Panc1 (cell line): Measurements from ENCODE around the gene SUMF1. TPM values are rescaled to one million over a fixed set of nuclear protein-coding genes. Genes with fewer than 3 reads are reported as not detected.

ENCODE experiments used
- ATAC-seq: fragments of 200-7000 bp; cut with Tn5 transposase; 2 replicates; pipeline ENCODE4 v1.9.1; 2020; ENCODE audit warnings: mild to moderate bottlenecking, moderate library complexity
- BruUV-seq: library from RNA; stranded (reverse); fragments of 400-500 nt; replicated peaks from 2 replicates; lab custom pipeline; 2021; lab: Mats Ljungman, UMichigan
- CTCF ChIA-PET: fragments of 300-600 bp; sonication (Branson Sonifier 250); formaldehyde crosslinking; loops from one replicate; lab custom pipeline; 2022; ENCODE audit warnings: antibody characterized with exemption; lab: Charles Lee
- POLR2A ChIA-PET: fragments of 300-600 bp; sonication (Branson Sonifier 250); formaldehyde crosslinking; loops from one replicate; lab custom pipeline; 2022; ENCODE audit warnings: antibody characterized with exemption; lab: Charles Lee
- DNase-seq: peaks from one replicate; pipeline ENCODE4 v3.0.0-alpha.2; 2010; ENCODE audit warnings: low read depth, low spot score
- H3K27ac ChIP-seq: 2 replicates; pipeline ENCODE4 v1.5.1; 2011; ENCODE audit warnings: mild to moderate bottlenecking, low read length, inconsistent platforms
- H3K27me3 ChIP-seq: fragments of 200-500 bp; sonication (Bioruptor generic); 2 replicates; pipeline ENCODE4 v1.6.0; 2014; ENCODE audit warnings: low read length, inconsistent platforms; ENCODE audit not compliant: control insufficient read depth, insufficient read depth
- H3K36me3 ChIP-seq: fragments of 200-500 bp; sonication (Bioruptor generic); 2 replicates; pipeline ENCODE4 v1.5.1; 2014; ENCODE audit warnings: inconsistent platforms, mild to moderate bottlenecking, low read length, moderate library complexity; ENCODE audit not compliant: control insufficient read depth, insufficient read depth
- H3K4me1 ChIP-seq: 2 replicates; pipeline ENCODE4 v1.5.1; 2011; ENCODE audit warnings: inconsistent platforms, mild to moderate bottlenecking, low read length, moderate library complexity; ENCODE audit not compliant: control insufficient read depth, insufficient read depth
- H3K4me3 ChIP-seq, 2 experiments: 2 replicates each; pipeline ENCODE4 v1.5.1; 2011 to 2012; ENCODE audit warnings: low read depth in 2 of 2, low read length in 2 of 2, mild to moderate bottlenecking in 2 of 2, inconsistent platforms in 1 of 2, moderate library complexity in 1 of 2
- H3K9me3 ChIP-seq: fragments of 200-500 bp; sonication (Bioruptor generic); 2 replicates; pipeline ENCODE4 v1.5.1; 2014; ENCODE audit warnings: low read depth, mild to moderate bottlenecking, inconsistent platforms, low read length, moderate library complexity; ENCODE audit not compliant: control insufficient read depth, insufficient read depth
- CTCF ChIP-seq: fragments of 450-650 bp; IDR thresholded peaks from 2 replicates; pipeline ENCODE4 v1.5.1; 2017; ENCODE audit warnings: mild to moderate bottlenecking
- POLR2AphosphoS5 ChIP-seq: IDR thresholded peaks from 2 replicates; pipeline ENCODE4 v1.6.1; 2012; ENCODE audit warnings: mild to moderate bottlenecking, low read depth, low read length, moderate library complexity
- REST ChIP-seq, 2 experiments: IDR thresholded peaks; 2 replicates each; pipeline ENCODE4 v1.6.1; 2011 to 2012; ENCODE audit warnings: low read depth in 2 of 2, control low read depth in 1 of 2, low read length in 1 of 2, mild to moderate bottlenecking in 1 of 2, moderate library complexity in 1 of 2; ENCODE audit not compliant: insufficient read depth in 1 of 2
- SIN3A ChIP-seq: IDR thresholded peaks from 2 replicates; pipeline ENCODE4 v1.6.1; 2012; ENCODE audit warnings: low read depth, mild to moderate bottlenecking, low read length, moderate library complexity, borderline replicate concordance; ENCODE audit not compliant: insufficient read depth
- TCF7L2 ChIP-seq: IDR thresholded peaks from 2 replicates; pipeline ENCODE4 v1.6.1; 2011; ENCODE audit warnings: mild to moderate bottlenecking, low read depth, low read length, inconsistent platforms
- in situ Hi-C: cut with HindIII; loops from 2 replicates; pipeline ENCODE4 v1.10.0; 2016; ENCODE audit warnings: low sequenced_read_pairs, low pct_unique_long_range_greater_than_20kb
- intact Hi-C: fragments of 100-400 bp; cut with micrococcal nuclease; formaldehyde crosslinking; loops from one replicate; pipeline ENCODE4 v1.10.0; 2022; ENCODE audit not compliant: unreplicated experiment
- total RNA-seq: library from RNA; stranded (reverse); gene quantifications from one replicate; pipeline ENCODE4 v1.2.1, GENCODE V29; 2021; ENCODE audit not compliant: unreplicated experiment

SUMF1 gene
- total RNA-seq, 1 experiment from 2014 or later, result 15.5 TPM

- intact Hi-C loops, result no loop called here
- in situ Hi-C loops, result no loop called here
- ATAC-seq (no peak), DNase-seq (no peak)
- H3K9me3 ChIP-seq, result no peaks in the 10 kb centered on the region
- no TSS peak for BruUV-seq
- H3K27ac ChIP-seq, result no peak overlapping the region
- TF ChIP-seq POLR2AphosphoS5, result no peak
- no peak for TF ChIP-seq TCF7L2
- TF ChIP-seq REST (IDR thresholded peaks at IDR 0.05; ENCODE audit: insufficient read depth in 1 of 2, low read depth in 2 of 2, low read length in 1 of 2), result no peak
- TF ChIP-seq SIN3A, result no peak
- TF ChIP-seq CTCF, result no peak
- H3K36me3 ChIP-seq, result no peaks in the 10 kb centered on the region
- no peaks in the 10 kb centered on the region for H3K4me1 ChIP-seq
- ChIA-PET POLR2A (no interaction called here), CTCF (no interaction called here)
- H3K27me3 ChIP-seq, result no peaks in the 10 kb centered on the region
- H3K4me3 ChIP-seq, result no peak overlapping the region
These were observed 41.2 kb upstream of the SUMF1 start for GRCh38 chr3:4508048-4508981.

- Histone ChIP-seq H3K4me1 (no peaks in the 10 kb centered on the region), H3K9me3 (no peaks in the 10 kb centered on the region), H3K27ac (no peak overlapping the region), H3K4me3 (no peak overlapping the region), H3K27me3 (no peaks in the 10 kb centered on the region), H3K36me3 (no peaks in the 10 kb centered on the region)
- in situ Hi-C loops (no loop called here), intact Hi-C loops (no loop called here)
- CTCF ChIA-PET, result interaction anchor here (0.5 kb wide), 1 partner anchor 17 kb away, joined by 9 read pairs; no protein-coding TSS in a partner anchor
- ATAC-seq (no peak), DNase-seq (no peak)
- TF ChIP-seq CTCF (no peak), POLR2AphosphoS5 (no peak), TCF7L2 (no peak), REST (IDR thresholded peaks at IDR 0.05; ENCODE audit: insufficient read depth in 1 of 2, low read depth in 2 of 2, low read length in 1 of 2) (no peak), SIN3A (no peak)
- POLR2A ChIA-PET, result no interaction called here
- BruUV-seq, result no TSS peak
These were observed 40.0 kb upstream of the SUMF1 start for GRCh38 chr3:4507024-4507596.
